Islet precursor cell (in vitro differentiated cells): ENCODE data around the gene TPR.

Experiments used
- DNase-seq: peaks from one replicate; pipeline ENCODE4 v3.0.0-alpha.2; 2018

TPR gene

GRCh38 chr1:186283374-186283773, 91.7 kb downstream of the TPR start:
- no peak for DNase-seq

GRCh38 chr1:186282466-186282865, 92.6 kb downstream of the TPR start:
- DNase-seq, result no peak

- no peak for DNase-seq
Observed at GRCh38 chr1:186275822-186276221, 99.2 kb downstream of the TPR start.

- no peak for DNase-seq
Observed at GRCh38 chr1:186272486-186272885, 102.6 kb downstream of the TPR start.

- DNase-seq, result no peak
Observed at GRCh38 chr1:186271032-186271431, 104.0 kb downstream of the TPR start.
